ENCODE results near the gene HELZ2.

HELZ2 gene

GRCh38 chr20:63564036-63564810 is 9.8 kb downstream of the HELZ2 start:
- no peak for DNase-seq (ENCODE audit: low read depth in 2 of 2)

GRCh38 chr20:63563225-63563935 is 10.7 kb downstream of the HELZ2 start:
- DNase-seq (ENCODE audit: low read depth in 2 of 2): no peak

- DNase-seq (ENCODE audit: low read depth in 2 of 2): no peak
These were observed 11.4 kb downstream of the HELZ2 start for GRCh38 chr20:63562461-63563224.

GRCh38 chr20:63561624-63562396 is 12.2 kb downstream of the HELZ2 start:
- DNase-seq (ENCODE audit: low read depth in 2 of 2): no peak

- DNase-seq (ENCODE audit: low read depth in 2 of 2): no peak
These were observed 13.0 kb downstream of the HELZ2 start for GRCh38 chr20:63560856-63561609.

- no peak for DNase-seq (ENCODE audit: low read depth in 2 of 2)
These were observed 13.7 kb downstream of the HELZ2 start for GRCh38 chr20:63560333-63560805.

GRCh38 chr20:63559485-63560332 is 14.3 kb downstream of the HELZ2 start:
- peak in 1 of 2 donors; percentile 40 for DNase-seq (ENCODE audit: low read depth in 2 of 2)

GRCh38 chr20:63558804-63559484 is 15.1 kb downstream of the HELZ2 start:
- no peak for DNase-seq (ENCODE audit: low read depth in 2 of 2)

GRCh38 chr20:63557481-63557891 is 16.6 kb downstream of the HELZ2 start:
- DNase-seq (ENCODE audit: low read depth in 2 of 2): no peak

GRCh38 chr20:63556873-63557478 is 17.1 kb downstream of the HELZ2 start:
- no peak for DNase-seq (ENCODE audit: low read depth in 2 of 2)

- no peak for DNase-seq (ENCODE audit: low read depth in 2 of 2)
These were observed 18.2 kb downstream of the HELZ2 start for GRCh38 chr20:63555661-63556381.

- DNase-seq (ENCODE audit: low read depth in 2 of 2): no peak
These were observed 19.4 kb downstream of the HELZ2 start for GRCh38 chr20:63554361-63555278.

GRCh38 chr20:63553933-63554290 is 20.1 kb downstream of the HELZ2 start, which contains the start of gene FNDC11:
TSS of gene FNDC11 (plus strand) at chr20:63554159. CDS start at chr20:63555664, 1,505 bp downstream.
- peak in 1 of 2 donors; percentile 23 for DNase-seq (ENCODE audit: low read depth in 2 of 2)

- peak; percentile 68 to 87 for DNase-seq (ENCODE audit: low read depth in 2 of 2)
These were observed 20.6 kb downstream of the HELZ2 start for GRCh38 chr20:63553251-63553932.

GRCh38 chr20:63552481-63553249 is 21.4 kb downstream of the HELZ2 start:
- no peak for DNase-seq (ENCODE audit: low read depth in 2 of 2)

GRCh38 chr20:63551068-63551467 is 23.0 kb downstream of the HELZ2 start:
- DNase-seq (ENCODE audit: low read depth in 2 of 2): no peak
